Body of pancreas (tissue), 4 donors: ENCODE data around the gene TGFBR3.

Experiments
- CTCF ChIP-seq, 7 experiments: fragments of 450-650 bp in 4 of 7; fragments of 200-600 bp in 3 of 7; sonication (generic) in 3 of 7; IDR thresholded peaks; one replicate each; pipeline ENCODE4 v1.5.1; 2016 to 2019; ENCODE audit warnings: antibody characterized with exemption in 7 of 7
- POLR2A ChIP-seq, 3 donors: fragments of 450-650 bp; IDR thresholded peaks; one replicate each; pipeline ENCODE4 v1.6.1; 2016; ENCODE audit warnings: antibody characterized with exemption in 3 of 3, mild to moderate bottlenecking in 2 of 3

- TF ChIP-seq CTCF (IDR thresholded peaks at IDR 0.05) (no peak), POLR2A (IDR thresholded peaks at IDR 0.05) (no peak)
Measured at GRCh38 chr1:91916046-91916445, 30.1 kb upstream of the TGFBR3 start.
